CD4-positive, alpha-beta T cell treated with Interleukin-17A for 4 hours (primary cell): Measurements from ENCODE around the gene PRXL2A.
"Not testable (repeated sequence)": the region's sequence is repeated elsewhere in the genome, so short reads cannot be mapped to it uniquely, and the experiment has no call there.

Experiments
- DNase-seq: peaks from one replicate; pipeline ENCODE4 v3.0.0-alpha.2; 2020; ENCODE audit warnings: mixed read lengths

PRXL2A gene

DNA sequence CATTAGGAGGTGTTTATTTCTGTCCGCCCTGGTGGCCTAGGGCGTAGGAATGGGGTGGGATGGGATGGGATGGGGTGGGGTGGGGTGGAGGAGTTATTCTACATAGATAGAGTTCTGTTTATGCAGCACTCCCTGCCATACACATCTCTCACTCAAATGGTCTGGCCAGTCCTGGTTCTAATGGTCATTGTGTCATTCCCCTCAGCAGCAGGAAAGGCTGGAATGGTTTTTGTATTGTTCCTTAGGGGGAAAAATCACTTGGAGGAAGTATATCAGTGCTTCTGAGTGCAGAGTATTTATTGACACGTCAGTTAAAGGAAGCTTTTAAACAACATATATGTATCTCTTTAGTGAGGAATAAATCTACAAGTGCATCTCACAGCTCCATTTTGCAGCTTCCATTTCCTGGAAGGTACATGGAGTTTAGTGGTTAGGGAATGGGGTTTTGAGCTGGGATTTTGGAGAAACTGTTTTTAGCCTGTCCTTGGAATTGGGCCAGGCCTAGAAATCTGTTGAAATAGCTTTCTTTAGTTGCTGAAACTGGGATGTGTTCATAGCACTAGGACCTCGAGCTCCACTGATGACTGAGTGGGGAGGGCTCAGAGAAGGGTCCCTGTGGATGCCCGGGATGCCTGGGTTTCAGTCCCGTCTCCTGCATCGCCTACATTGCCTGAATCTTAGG, 54.1 kb downstream of the PRXL2A start:
- no peak for DNase-seq

DNA sequence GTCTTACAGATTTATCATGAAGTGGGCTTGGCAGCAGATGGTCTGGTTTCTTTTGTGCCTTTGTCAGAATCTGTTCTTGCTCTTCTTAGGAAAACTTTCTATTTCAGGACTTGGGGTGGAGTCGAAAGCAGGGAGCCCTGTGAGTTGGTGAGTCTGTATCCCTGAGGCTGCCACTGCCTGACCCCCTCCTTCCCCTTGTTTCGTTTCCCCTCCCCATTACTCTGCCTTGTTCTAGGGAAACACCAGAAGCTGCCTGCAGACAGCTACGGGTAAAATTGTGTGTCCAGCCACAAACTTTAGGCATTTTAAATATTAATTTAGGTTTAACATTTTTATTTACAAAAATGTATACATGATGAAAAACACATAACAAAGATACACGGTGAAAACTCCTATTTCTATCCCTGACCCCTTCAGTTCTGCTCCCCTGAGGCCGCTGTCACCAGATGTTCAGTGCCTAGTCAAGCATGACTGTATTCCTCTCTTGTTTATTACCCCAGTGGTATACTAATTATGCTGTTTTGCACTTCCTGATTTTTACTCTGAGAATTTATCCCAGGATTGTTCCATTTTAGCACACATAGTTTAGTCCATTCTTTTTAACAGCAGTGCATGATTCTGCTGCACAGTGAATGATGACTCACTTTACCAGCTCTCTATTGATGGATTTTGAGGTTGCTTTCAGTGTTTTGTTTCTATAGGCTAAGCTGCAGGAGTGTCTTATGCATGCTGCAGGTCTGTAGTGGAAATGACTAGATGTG, 54.8 kb downstream of the PRXL2A start:
- no peak for DNase-seq

DNA sequence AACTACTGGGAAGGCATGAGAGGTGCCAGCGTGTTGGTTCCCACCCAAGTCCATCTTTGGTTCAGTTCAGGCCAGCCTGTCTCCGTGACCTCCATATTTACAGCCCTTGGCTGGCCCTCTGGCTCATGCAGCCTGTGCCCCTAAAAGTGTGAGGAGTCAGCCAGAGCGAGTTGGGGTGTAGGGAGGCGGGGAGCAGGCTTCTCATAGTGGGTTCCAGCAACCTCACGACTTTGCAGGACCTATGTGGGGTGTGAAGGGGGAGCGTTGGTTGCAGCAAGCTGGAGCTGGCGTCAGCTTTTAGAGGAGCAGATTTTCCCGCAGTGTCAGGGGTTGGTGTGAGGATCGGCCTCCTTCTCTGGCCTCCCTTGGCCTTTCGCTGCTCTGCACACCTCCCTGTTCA, 55.5 kb downstream of the PRXL2A start:
- DNase-seq, result no peak

DNA sequence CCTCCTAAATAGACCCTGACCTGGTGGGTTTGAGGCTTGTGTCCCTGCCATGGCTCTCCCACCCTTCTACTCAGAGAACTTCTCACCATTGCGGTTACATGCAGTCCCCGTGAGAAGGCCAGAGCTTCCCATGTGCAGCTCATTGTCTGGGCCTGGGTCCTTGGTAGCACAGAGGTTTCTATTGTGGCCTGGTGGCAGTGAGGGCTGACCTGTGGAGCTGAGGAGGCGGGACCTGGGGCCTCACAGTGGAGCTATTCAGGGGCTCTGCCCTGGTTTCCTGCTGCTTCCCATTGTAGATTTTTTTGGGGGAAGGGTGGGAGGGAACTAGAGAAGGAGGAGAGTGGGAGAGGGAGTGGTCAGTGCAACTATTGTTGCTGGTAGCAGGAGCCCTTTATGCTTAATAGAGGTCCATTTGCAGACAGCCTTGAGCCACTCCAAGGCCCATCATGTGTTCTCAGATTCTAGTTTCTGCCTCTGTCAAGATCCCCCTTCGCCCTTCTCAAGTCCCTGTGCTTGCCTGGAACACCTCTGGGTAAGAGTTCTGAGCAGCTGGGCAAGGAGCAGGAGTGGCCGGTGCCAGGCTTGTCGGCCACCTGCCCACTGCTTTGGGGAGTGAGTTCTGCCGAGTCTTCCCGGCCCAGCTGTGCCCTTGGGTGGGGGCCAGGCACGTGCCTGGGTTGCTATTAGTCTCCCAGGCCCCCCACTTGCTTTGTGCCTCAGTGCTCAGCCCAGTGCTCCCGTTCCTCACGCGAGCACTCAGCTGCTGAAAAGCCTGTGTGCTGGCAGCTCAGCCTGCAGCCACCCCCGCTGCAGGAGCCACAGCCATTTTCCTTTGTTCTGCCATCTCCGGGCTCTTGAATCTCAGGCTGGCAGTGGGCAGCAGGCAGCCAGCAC, 56.5 kb downstream of the PRXL2A start:
- DNase-seq, result peak; percentile 64

DNA sequence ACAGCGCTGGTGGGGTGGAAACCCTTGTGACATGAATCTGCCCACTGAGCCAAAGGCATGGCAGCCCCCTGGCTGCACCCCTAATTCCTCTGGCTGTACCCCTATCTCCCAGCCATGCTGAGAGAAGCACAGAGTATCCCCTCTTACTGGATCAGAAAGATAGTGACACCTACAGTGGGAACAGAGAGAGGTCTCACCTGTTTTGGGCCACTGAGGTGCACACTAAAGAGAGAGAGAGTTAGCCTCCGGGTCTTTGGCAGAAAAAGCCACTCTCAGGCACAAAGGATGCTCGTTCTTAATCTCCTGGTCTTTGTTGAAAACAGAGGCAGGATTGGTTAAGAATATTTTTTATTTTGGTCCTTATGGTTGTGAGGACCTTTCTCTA, 57.1 kb downstream of the PRXL2A start:
- no peak for DNase-seq

DNA sequence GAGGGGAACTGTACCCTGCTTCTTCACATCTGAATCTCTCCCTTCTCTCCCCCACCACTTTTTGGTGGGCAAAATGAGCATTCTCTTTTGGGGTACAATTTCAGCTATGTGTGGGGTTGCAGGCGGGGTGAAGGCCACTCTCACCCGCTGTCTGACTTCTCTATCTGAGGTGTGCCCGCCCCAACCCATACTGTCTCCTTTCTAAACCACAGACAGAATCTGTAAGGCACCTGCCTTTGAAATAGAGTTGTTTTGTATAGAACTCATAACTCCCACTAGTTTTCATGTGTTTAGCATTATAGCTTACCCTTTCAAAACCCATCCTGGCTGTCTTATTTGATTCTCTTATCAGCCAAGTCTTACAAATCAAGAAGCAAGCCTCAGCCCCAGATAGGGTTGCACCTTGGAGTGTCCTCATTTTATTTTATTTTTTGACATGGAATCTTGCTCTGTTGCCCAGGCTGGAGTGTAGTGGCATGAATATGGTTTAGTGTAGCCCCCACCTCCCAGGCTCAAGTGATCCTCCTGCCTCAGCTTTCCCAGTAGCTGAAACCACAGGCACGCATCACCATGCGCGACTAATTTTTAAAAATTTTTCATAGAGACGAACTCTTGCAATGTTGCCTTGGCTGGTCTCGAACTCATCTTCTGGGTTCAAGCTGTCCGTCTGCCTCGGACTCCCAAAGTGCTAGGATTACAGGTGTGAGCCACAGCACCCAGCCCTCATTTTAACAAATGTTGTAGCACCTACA, 57.7 kb downstream of the PRXL2A start:
- peak; percentile 79 for DNase-seq

DNA sequence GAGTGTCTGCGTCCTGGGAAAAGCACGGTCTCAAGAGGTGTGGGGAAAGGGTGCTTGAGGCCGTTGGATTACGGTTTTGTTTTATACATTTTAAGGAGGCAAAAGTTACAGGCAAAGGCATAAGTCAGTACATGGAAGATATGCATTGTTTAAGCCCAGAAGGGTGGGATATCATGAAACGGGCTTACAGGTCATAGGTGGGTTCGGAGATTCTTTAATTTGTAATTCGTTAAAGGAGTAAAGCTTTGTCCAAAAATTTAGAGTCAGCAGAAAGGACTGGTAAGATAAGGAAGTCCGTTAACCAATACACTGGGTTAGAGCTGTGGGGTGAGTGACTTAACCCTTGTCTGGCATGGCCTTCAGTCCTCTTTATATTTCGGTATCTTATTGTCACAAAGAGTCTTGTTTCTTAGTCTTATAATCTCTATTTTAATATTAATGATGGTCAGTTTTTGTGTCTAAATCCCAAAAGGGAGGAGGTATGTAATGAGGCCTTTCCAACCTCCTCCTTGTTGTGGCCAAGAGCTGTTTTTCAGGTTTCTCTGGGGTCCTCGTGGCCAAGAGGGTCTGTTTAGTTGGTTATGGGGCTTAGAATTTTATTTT, 58.5 kb downstream of the PRXL2A start:
- DNase-seq, result no peak

DNA sequence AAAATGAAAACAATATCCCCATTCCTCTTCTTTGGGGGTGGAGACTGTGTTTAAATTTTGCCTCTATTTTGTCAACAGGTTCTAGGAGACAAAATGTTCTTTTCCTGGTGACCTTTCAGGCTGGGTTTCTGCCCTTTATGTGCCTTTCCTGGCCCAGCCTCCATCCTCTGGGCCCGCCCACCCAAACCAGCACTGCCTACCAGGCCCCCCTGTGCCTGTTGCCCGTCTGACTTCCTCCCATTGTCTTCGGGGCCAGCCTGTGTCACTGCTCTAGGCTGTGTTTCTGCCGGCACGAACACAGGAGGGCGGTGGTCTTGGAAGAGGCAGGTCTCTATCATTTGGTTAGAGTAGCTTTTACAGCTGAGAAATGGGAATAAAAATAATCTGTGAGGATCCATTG, 59.7 kb downstream of the PRXL2A start:
- DNase-seq, result peak; percentile 91

DNA sequence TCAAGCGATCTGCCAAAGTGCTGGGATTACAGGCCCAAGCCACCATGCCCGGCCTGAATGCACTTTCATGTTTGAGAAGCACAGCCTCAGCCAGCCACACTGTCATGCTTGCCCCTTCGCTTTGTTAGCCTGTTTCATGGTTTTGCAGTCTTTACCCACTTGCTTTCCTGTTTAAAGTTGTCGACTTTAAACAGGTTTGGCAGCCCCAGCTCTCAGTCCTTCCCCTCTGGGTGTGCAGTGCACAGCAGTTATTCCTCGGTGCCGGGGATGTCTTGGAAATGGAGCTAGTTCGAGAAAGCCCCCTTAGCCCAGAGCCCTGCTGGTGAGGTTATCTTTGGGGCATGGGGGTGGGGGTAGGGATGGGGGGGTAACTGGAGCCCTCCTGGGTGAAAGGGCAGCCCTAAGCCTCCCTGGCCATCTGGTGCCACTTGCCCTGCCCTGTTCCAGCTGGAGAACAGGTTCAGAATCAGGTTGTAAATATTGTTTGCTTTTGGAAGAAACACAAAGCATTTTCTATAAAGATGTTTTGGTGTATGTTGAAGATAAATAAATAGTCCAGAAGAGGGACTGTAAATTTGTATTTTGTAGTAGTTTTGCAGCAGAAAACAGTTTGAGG, 60.6 kb downstream of the PRXL2A start:
- DNase-seq, result peak; percentile 61

DNA sequence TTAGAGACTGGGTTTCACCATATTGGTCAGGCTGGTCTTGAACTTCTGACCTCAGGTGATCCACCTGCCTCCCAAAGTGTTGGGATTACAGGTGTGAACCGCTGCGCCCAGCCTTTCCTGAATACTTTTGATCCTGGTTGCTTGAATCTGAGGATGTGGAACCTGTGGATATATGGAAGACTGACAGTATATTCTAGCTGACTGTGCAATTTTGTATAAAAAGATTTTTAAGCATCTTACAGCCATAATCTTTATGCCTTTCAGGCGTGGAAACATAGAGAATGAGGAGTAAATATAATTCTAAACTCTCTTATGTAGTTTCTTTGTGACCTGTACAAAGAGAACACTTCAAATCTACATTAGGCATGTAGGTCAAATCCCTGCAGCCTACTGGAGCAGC, 61.9 kb downstream of the PRXL2A start:
- no peak for DNase-seq

DNA sequence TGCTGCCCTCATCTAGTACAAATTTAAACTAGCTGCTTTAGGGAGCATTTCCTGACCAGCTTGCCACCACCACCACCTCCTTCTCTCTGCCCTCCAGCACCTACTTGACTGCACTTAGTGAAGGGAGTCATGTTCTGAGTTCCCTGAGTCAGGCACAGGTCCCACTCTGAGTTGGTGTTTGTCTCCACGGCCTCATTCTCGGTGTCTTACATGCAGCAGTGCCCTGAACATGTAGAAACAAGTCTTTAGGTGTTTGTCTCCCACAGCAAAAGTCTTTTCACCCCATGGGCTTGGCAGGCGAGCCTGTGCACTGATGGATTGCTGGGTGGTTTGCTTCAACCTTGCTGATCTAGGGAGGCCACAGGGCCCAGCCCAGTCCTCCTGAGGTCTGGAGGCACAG, 62.6 kb downstream of the PRXL2A start:
- peak; percentile 54 for DNase-seq

DNA sequence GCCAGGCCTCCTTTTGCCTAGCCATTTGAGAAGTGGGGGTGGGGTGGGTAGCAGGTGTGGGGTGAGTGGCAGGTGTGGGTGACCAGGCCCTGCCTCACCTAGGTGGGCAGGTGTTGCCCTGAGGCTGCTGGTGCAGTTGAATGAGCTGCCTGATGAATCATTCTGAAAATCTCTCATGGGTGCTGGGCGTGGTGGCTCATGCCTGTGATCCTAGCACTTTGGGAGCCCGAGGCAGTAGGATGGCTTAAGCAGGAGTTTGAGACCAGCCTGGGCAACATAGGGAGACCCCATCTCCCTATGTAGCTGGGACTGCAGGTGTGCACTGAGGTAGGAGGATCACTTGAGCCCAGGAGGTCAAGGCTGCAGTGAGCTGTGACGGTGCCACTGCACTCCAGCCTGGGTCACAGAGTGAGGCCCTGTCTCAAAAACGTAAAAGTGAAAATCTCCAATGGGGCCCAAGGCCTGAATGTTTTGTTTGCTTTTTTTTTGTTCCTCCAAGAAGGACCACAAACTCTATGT, 63.4 kb downstream of the PRXL2A start:
- DNase-seq, result peak; percentile 62

DNA sequence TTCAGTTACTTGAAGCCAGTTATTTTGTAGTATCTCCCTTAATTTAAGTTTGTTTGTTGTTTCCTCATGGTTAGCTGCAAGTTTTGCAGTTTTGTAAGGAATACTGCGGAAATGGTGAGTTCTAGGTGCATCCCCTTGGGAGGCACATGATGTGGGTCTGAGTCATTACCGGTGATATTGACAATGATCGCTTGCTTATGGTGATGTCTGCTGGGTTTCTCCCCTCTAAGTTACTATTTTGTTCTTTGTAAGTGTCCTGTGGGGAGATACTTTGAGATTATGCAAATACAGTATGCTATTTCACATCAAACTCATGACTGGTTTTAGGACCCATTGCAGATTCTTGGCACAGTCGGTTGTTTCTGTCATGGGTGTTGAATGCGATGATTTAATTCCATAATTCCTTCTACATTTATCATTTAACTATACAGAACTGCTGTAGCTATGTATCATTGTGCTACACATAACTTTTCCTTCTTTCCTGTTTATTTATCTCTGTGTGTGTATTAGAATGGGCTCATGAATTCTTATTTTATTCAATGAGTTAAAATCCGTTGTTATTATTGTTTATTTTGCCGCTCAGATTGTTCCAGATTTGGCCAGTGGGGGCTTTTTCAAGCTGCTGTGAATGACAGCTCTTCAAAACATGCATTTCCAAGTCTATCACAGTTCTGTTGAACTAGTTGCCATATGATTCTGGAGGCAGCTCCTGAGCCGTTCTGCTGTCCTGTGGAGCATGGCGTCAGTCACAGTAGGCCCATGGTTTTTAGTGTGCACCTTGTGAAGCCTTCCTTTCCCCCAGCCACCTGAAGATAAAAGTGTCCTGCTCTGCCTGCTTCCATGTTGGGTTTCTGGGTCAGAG, 64.1 kb downstream of the PRXL2A start:
- DNase-seq, result peak; percentile 48

DNA sequence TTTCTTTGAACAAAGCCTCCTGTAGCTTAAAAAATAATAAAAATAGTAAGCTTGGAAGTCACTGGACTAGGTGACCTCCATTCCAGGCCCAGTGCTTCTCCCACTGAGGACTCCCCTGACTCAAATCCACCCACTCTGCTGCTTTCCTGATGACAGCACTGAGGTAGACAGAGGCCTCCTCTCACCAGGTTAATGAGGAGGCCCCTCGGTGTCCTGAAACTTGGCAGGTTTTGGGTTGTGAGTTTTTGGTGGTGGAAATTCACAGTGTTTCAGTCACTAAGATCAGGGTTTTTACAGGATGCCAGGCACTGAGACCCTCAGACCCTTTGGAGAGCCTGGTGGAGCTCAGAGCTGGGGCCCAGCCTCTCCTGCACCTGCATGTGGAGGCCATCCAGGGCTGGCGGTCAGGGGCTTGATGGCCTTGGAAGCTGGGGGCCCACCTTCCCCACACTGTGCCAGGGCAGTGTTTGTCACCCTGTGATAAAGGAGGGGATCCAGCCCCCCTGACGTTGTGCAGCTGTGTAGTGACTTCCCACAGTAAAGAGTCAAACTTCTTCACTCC, 64.8 kb downstream of the PRXL2A start:
- no peak for DNase-seq

DNA sequence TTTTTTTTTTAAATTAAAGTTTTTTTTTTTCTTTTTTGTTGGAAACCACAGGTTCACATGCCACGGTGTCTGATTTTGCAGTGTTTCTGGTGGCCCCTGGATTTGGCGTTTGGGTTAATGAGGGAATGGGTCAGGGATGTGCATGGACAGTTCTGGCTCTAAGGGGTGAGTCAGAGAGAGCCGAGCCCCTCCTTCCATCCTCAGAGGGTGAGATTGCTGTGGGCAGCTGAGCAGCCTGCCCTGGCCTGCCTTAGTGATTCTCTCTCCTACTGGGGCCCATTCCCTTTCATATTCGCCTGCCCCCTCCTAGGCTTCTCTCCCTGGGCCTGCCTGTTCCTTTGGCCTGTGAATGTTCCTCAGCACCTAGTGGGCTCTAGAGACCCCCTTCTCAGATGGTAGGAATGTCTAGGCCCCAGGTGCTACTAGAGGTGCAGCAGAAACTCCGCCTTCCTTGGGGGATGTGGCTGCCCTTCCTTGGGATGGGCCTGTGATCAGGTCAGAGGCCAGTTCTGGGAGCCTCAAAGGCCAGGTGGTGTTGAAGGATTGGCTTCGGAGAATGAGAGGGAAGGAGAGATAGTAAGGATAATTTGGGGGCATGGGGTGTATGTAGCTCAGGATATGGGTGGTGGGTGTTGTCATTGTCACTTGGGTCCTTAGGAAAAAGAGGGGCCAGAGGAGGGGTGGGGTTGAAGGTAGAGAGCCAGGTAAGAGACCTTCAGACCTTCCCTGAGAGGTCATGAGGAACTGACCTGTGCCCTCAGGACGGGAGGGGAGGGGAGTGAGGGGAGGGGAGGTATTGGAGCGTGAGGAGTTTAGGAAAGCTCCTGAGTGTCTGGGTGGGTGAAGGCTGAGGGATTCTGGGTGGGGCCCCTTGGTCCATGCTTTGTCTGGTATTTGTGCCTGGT, 65.6 kb downstream of the PRXL2A start:
- no peak for DNase-seq

DNA sequence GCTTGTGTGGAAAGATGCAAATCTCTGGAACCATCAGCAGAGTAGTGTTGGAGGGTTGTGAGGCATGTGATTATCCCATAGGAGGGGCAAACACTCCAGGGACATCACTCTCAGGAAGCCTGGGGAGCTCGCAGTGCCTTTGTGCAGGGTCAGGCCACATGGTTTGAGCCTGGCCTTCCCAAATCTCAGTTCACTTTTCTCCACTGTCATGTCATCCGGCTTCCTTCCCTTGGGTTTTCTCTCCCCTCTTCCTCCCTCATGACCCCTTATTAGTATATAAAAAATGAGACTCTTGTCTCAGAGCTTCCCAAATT, 66.2 kb downstream of the PRXL2A start:
- DNase-seq, result no peak

DNA sequence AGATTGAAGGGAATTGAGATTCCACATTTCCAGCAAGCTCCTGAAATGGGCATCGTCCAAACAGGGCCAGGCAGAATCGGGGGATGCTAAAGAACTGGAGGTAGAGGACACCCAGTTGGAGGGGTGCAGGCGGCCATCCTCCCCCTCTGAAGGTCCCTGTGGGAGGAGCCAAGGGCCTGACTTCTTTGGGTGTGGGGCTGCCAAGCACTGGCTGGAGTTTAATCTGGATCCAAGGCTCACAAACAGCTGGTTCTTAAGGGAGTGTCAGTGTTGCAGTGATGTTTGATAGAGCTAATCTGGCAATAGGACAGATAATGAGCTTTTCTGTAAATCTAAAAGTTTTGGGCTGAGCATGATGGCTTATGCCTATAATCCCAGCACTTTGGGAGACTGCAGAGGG, 66.6 kb downstream of the PRXL2A start:
- peak; percentile 1 for DNase-seq

DNA sequence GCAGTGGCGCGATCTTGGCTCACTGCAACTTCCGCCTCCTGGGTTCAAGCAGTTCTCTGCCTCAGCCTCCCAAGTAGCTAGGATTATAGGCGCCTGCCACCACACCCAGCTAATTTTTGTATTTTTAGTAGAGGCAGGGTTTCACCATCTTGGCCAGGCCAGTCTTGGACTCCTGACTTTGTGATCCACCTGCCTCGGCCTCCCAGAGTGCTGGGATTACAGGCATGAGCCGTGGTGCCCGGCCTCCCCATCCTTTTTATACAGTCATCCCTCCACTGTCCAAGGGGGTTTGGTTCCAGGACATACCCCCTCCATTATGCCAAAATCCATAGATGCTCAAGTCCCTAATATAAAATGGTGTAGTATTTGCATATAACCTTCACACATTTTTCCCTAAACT, 67.3 kb downstream of the PRXL2A start:
- DNase-seq, result not testable (repeated sequence)

DNA sequence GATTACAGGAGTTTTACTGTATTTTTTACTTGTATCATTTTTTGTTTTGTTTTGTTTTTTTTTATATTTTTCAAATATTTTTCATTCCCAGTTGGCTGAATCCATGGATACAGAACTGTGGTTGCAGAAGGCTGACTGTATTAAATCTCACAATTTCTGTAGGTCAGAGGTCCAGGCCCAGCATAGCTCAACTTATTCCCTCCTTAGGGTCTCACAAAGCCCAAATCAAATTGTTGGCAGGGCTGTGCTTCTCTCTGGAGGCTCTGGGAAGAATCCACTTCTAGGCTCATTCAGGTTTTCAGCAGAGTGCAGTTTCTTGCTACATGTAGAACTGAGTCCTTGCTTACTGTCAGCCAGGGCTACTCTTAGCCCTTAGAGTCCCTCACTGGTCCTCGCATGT, 68.3 kb downstream of the PRXL2A start:
- DNase-seq, result no peak
